ENCODE measurements around the gene SLC25A15. TPM values are rescaled to one million over a fixed set of nuclear protein-coding genes. Genes with fewer than 3 reads are reported as not detected.

The SLC25A15 gene
- total RNA-seq (2014; rRNA removed; shearing (Covaris generic)): 16.4 and 30.7 TPM in 2 replicates

GRCh38 chr13:40789275-40790153 lies at the start of gene SLC25A15:
Gene SLC25A15 (plus strand): TSS chr13:40789611. CDS start chr13:40793227, 3,616 bp downstream.
- Histone ChIP-seq H3K4me1 (replicated peaks) (peaks cover 31% of the 10 kb centered on the region), H3K36me3 (peaks cover 4% of the 10 kb centered on the region), H3K4me3 (peak within 1 kb of the TSS; percentile 68), H3K27ac (peak within 1 kb of the TSS; percentile 72), H3K9me3 (replicated peaks) (no peaks in the 10 kb centered on the region), H3K27me3 (replicated peaks) (no peaks in the 10 kb centered on the region)
- peak; percentile 74 to 85 for DNase-seq (ENCODE audit: low read depth in 1 of 2, low spot score in 2 of 2)

GRCh38 chr13:40749327-40749726 lies 40.1 kb upstream of the SLC25A15 start:
- Histone ChIP-seq H3K36me3 (peaks cover 4% of the 10 kb centered on the region; the same call in 1 of the 2 replicates), H3K9me3 (replicated peaks) (no peaks in the 10 kb centered on the region), H3K27ac (no peak overlapping the region), H3K4me1 (replicated peaks) (no peaks in the 10 kb centered on the region), H3K4me3 (no peak overlapping the region), H3K27me3 (replicated peaks) (no peaks in the 10 kb centered on the region)
- no peak for DNase-seq (ENCODE audit: low read depth in 1 of 2, low spot score in 2 of 2)

GRCh38 chr13:40755082-40755700 lies 34.2 kb upstream of the SLC25A15 start:
- Histone ChIP-seq H3K9me3 (replicated peaks) (no peaks in the 10 kb centered on the region), H3K4me1 (replicated peaks) (no peaks in the 10 kb centered on the region), H3K36me3 (peaks cover 9% of the 10 kb centered on the region), H3K27me3 (replicated peaks) (no peaks in the 10 kb centered on the region), H3K27ac (no peak overlapping the region), H3K4me3 (no peak overlapping the region)
- no peak for DNase-seq (ENCODE audit: low read depth in 1 of 2, low spot score in 2 of 2)

GRCh38 chr13:40756042-40756441 lies 33.4 kb upstream of the SLC25A15 start:
- no peak overlapping the region for H3K4me3 ChIP-seq
- peaks cover 9% of the 10 kb centered on the region for H3K36me3 ChIP-seq
- H3K9me3 ChIP-seq (replicated peaks): no peaks in the 10 kb centered on the region
- no peaks in the 10 kb centered on the region for H3K4me1 ChIP-seq (replicated peaks)
- H3K27me3 ChIP-seq (replicated peaks): no peaks in the 10 kb centered on the region
- no peak overlapping the region for H3K27ac ChIP-seq
- no peak for DNase-seq (ENCODE audit: low read depth in 1 of 2, low spot score in 2 of 2)

GRCh38 chr13:40758811-40759210 lies 30.6 kb upstream of the SLC25A15 start:
- H3K9me3 ChIP-seq (replicated peaks): no peaks in the 10 kb centered on the region

GRCh38 chr13:40762849-40763248 lies 26.6 kb upstream of the SLC25A15 start:
- Histone ChIP-seq H3K4me1 (replicated peaks) (no peaks in the 10 kb centered on the region), H3K36me3 (peaks cover 9% of the 10 kb centered on the region), H3K27ac (no peak overlapping the region), H3K4me3 (no peak overlapping the region), H3K27me3 (replicated peaks) (no peaks in the 10 kb centered on the region), H3K9me3 (replicated peaks) (no peaks in the 10 kb centered on the region)
- no peak for DNase-seq (ENCODE audit: low read depth in 1 of 2, low spot score in 2 of 2)

More at GRCh38 chr13:40758811-40759210, 30.6 kb upstream of the SLC25A15 start:
- peaks cover 5% of the 10 kb centered on the region; the same call in 1 of the 2 replicates for H3K36me3 ChIP-seq
- H3K27ac ChIP-seq: no peak overlapping the region
- no peak overlapping the region for H3K4me3 ChIP-seq
- DNase-seq (ENCODE audit: low read depth in 1 of 2, low spot score in 2 of 2): no peak
- no peaks in the 10 kb centered on the region for H3K27me3 ChIP-seq (replicated peaks)
- H3K4me1 ChIP-seq (replicated peaks): no peaks in the 10 kb centered on the region

GRCh38 chr13:40764587-40765403 lies 24.6 kb upstream of the SLC25A15 start:
- no peaks in the 10 kb centered on the region for H3K27me3 ChIP-seq (replicated peaks)
- no peak overlapping the region for H3K27ac ChIP-seq
- no peak for DNase-seq (ENCODE audit: low read depth in 1 of 2, low spot score in 2 of 2)
- H3K9me3 ChIP-seq (replicated peaks): no peaks in the 10 kb centered on the region
- no peak overlapping the region for H3K4me3 ChIP-seq
- peaks cover 7% of the 10 kb centered on the region for H3K36me3 ChIP-seq
- H3K4me1 ChIP-seq (replicated peaks): no peaks in the 10 kb centered on the region; the same call in none of the 2 replicates

GRCh38 chr13:40765602-40766001 lies 23.8 kb upstream of the SLC25A15 start:
- no peaks in the 10 kb centered on the region for H3K9me3 ChIP-seq (replicated peaks)
- H3K27me3 ChIP-seq (replicated peaks): no peaks in the 10 kb centered on the region
- no peak overlapping the region for H3K4me3 ChIP-seq
- no peak for DNase-seq (ENCODE audit: low read depth in 1 of 2, low spot score in 2 of 2)
- no peak overlapping the region for H3K27ac ChIP-seq
- peaks cover 7% of the 10 kb centered on the region for H3K36me3 ChIP-seq
- peaks cover 6% of the 10 kb centered on the region for H3K4me1 ChIP-seq (replicated peaks)

GRCh38 chr13:40769970-40770369 lies 19.4 kb upstream of the SLC25A15 start:
- H3K4me3 ChIP-seq: peak overlapping the region; percentile 61
- peaks cover 6% of the 10 kb centered on the region for H3K4me1 ChIP-seq (replicated peaks)
- peaks cover 7% of the 10 kb centered on the region for H3K36me3 ChIP-seq
- H3K27ac ChIP-seq: no peak overlapping the region
- no peaks in the 10 kb centered on the region for H3K9me3 ChIP-seq (replicated peaks)
- DNase-seq (ENCODE audit: low read depth in 1 of 2, low spot score in 2 of 2): no peak
- H3K27me3 ChIP-seq (replicated peaks): no peaks in the 10 kb centered on the region

GRCh38 chr13:40770609-40770933 lies 18.8 kb upstream of the SLC25A15 start:
- Histone ChIP-seq H3K4me1 (replicated peaks) (peaks cover 6% of the 10 kb centered on the region), H3K9me3 (replicated peaks) (no peaks in the 10 kb centered on the region), H3K4me3 (peak overlapping the region; percentile 61), H3K36me3 (peaks cover 7% of the 10 kb centered on the region), H3K27me3 (replicated peaks) (no peaks in the 10 kb centered on the region), H3K27ac (no peak overlapping the region; the same call in 1 of the 2 replicates)
- DNase-seq (ENCODE audit: low read depth in 1 of 2, low spot score in 2 of 2): no peak

- Histone ChIP-seq H3K9me3 (replicated peaks) (no peaks in the 10 kb centered on the region), H3K36me3 (peaks cover 7% of the 10 kb centered on the region), H3K4me3 (peak within 1 kb of the TSS; percentile 61), H3K27me3 (replicated peaks) (no peaks in the 10 kb centered on the region), H3K27ac (peak within 1 kb of the TSS; percentile 36), H3K4me1 (replicated peaks) (peaks cover 6% of the 10 kb centered on the region)
- DNase-seq (ENCODE audit: low read depth in 1 of 2, low spot score in 2 of 2): peak; percentile 92 to 94
Measured at GRCh38 chr13:40770934-40771618, 18.3 kb upstream of the SLC25A15 start, which contains the start of gene MRPS31. Gene MRPS31 (minus strand): TSS chr13:40771190. CDS start chr13:40771136, 54 bp downstream.

- no peaks in the 10 kb centered on the region for H3K27me3 ChIP-seq (replicated peaks)
- H3K9me3 ChIP-seq (replicated peaks): no peaks in the 10 kb centered on the region
- no peak overlapping the region for H3K27ac ChIP-seq
- DNase-seq (ENCODE audit: low read depth in 1 of 2, low spot score in 2 of 2): no peak
- H3K4me1 ChIP-seq (replicated peaks): peaks cover 13% of the 10 kb centered on the region
- no peaks in the 10 kb centered on the region for H3K36me3 ChIP-seq
- no peak overlapping the region for H3K4me3 ChIP-seq
Measured at GRCh38 chr13:40772765-40773473, 16.5 kb upstream of the SLC25A15 start.
